Hindlimb muscle (tissue), 1 donor: ENCODE measurements around the gene TTN. TPM values are rescaled to one million over a fixed set of nuclear protein-coding genes. Genes with fewer than 3 reads are reported as not detected.
"Not testable (repeated sequence)": the region's sequence is repeated elsewhere in the genome, so short reads cannot be mapped to it uniquely, and the experiment has no call there.

ENCODE experiments used
- DNase-seq: peaks from one replicate; pipeline ENCODE4 v3.0.0-alpha.2; 2013
- polyA plus RNA-seq: library from polyadenylated mRNA; unstranded; fragments of 120-200 nt; gene quantifications from one replicate; pipeline ENCODE4 v1.2.1, GENCODE V29; 2013; ENCODE audit not compliant: insufficient read length

TTN gene
- polyA plus RNA-seq, 1 donor, result 337 TPM

DNA sequence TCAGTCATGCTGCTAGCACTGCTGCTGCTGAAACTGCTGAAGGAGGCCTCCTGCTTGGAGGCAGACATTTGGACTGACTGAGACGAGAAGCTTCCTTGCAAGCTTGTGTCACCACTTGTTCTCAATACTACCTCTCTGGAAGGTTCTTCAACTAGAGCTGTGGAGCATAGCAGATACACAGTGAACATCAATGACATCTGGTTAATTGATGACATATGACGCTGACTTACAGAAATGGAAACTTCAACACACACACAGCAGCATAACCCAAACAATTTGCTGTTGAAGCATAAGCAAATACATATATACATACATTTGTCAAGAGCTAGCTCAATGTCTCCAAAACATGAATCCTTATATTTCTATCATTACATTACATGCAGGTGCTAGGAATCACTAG, 279.6 kb downstream of the TTN start:
- no peak for DNase-seq

- no peak for DNase-seq
Observed at GRCh38 chr2:178526256-178526655, 281.0 kb downstream of the TTN start.

DNA sequence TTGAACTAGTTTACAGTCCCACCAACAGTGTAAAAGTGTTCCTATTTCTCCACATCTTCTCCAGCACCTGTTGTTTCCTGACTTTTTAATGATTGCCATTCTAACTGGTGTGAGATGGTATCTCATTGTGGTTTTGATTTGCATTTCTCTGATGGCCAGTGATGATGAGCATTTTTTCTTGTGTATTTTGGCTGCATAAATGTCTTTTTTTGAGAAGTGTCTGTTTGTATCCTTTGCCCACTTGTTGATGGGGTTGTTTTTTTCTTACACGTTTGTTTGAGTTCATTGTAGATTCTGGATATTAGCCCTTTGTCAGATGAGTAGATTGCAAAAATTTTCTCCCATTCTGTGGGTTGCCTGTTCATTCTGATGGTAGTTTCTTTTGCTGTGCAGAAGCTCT, 281.8 kb downstream of the TTN start:
- DNase-seq, result not testable (repeated sequence)

DNA sequence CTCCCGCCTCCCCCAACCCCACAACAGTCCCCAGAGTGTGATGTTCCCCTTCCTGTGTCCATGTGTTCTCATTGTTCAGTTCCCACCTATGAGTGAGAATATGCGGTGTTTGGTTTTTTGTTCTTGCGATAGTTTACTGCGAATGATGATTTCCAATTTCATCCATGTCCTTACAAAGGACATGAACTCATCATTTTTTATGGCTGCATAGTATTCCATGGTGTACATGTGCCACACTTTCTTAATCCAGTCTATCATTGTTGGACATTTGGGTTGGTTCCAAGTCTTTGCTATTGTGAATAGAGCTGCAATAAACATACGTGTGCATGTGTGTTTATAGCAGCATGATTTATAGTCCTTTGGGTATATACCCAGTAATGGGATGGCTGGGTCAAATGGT, 282.2 kb downstream of the TTN start:
- DNase-seq, result not testable (repeated sequence)

- DNase-seq, result no peak
Observed at GRCh38 chr2:178523596-178524134, 283.6 kb downstream of the TTN start.

- DNase-seq, result peak; percentile 82
Observed at GRCh38 chr2:178522950-178523595, 284.1 kb downstream of the TTN start.

DNA sequence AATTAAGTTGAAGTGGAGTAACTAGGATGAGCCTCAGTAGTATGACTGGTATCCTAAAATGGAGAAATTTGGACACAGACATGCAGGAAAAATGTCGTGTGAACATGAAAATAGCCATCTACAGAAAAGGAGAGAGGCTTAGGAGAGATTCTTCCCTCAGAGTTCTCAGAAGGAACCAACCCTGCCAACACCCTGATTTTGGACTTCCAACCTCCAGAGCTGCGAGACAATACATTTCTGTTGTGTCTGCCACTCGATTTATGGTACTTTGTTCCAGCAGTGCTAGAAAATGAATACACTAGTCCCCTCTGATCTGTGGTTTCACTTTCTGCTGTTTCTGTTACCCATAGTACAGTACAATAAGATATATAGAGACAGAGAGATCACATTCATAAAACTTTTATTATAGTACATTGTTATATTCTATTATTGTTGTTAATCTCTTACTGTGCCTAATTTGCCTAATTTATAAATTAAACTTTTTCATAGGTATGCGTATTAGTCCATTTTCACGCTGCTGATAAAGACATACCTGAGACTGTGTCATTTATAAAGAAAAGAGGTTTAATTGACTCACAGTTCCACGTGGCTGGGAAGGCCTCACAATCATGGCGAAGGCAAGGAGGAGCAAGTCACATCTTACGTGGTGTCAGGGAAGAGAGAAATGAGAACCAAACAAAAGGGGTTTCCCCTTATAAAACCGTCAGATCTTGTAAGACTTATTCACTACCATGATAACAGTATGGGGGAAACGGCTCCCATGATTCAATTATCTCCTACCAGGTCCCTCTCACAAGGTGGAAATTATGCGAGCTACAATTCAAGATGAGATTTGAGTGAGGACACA, 285.7 kb downstream of the TTN start:
- DNase-seq, result no peak

GRCh38 chr2:178517496-178517895, 289.7 kb downstream of the TTN start:
- no peak for DNase-seq

- DNase-seq, result no peak
Observed at GRCh38 chr2:178514664-178515063, 292.6 kb downstream of the TTN start.

GRCh38 chr2:178513876-178514275, 293.3 kb downstream of the TTN start:
- DNase-seq, result no peak

DNA sequence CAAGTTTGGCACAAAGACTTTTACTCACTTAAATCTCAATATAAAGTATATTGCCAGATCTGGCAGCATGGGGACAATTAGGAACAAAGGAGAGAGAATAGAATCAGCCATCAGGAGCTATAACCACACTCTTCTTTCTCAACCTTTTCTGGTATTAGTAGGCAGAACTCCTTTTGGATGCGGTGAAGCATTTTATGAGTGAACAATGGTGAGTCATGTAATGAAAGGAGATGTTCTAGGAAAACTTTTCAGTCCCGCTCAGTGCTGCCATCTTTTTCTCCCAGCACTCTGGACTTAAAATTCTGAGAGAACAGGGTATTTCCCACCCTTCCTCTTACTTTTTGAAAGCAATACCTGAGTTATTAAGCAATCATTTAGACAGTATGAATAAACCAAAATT, 294.7 kb downstream of the TTN start:
- DNase-seq, result no peak

DNA sequence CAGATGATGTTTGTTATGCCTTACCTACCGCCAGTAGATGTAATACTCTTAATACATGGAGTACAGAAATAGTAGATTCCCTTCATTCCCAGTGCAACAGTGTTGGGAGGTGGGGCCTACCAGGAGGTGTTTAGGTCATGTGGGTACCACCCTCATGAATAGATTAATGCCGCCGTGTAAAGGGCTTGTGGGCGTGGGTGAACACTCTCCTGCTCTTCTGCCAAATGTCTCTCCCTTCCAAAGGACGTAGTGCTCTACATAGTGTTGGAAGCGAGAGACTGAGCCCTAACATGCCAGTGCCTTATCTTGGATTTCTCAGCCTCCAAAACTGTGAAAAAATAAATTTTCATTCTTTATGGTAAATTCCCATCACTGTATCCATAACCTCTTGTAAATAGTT, 296.8 kb downstream of the TTN start:
- DNase-seq, result no peak

- no peak for DNase-seq
Observed at GRCh38 chr2:178508646-178509045, 298.6 kb downstream of the TTN start.

- no peak for DNase-seq
Observed at GRCh38 chr2:178506949-178507348, 300.3 kb downstream of the TTN start.

DNA sequence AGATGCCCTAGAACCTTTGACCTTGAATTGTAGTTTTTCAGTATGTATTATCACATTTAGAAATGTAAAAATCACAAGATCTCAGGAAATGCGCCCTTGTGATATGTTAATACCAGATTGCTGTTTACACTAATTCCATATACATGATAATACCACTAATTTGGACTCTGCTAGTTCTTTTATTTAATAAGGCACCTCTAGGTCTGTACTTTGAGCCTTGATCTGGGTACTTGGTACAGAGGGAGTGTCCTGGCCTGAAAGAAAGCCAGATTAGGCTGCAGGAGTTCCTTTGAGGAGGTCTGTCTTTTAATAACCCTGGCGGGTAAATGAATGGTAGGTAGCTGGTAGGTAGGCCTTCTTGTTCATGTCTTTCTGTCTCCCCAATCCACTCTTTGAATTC, 300.7 kb downstream of the TTN start:
- no peak for DNase-seq

- no peak for DNase-seq
Observed at GRCh38 chr2:178506101-178506500, 301.1 kb downstream of the TTN start.

DNA sequence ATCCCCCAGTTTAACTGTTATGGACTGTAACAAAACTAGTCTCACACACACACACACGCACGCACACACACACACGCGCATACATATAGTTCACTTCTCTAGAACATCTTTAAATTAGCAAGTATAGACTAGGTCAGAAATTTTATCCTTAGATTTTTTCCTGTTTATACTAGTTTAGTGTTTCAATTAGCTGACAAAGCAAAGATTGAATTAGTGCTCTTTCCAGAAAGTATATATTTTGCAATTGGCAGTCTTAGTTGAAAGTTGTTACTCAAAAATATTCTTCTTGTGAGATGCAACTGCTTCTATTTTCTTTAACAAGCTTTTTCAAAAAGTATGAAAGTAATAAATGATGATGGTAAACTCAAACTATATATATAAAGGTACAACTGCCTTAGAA, 304.5 kb downstream of the TTN start:
- DNase-seq, result no peak

- no peak for DNase-seq
Observed at GRCh38 chr2:178499640-178500039, 307.6 kb downstream of the TTN start.

DNA sequence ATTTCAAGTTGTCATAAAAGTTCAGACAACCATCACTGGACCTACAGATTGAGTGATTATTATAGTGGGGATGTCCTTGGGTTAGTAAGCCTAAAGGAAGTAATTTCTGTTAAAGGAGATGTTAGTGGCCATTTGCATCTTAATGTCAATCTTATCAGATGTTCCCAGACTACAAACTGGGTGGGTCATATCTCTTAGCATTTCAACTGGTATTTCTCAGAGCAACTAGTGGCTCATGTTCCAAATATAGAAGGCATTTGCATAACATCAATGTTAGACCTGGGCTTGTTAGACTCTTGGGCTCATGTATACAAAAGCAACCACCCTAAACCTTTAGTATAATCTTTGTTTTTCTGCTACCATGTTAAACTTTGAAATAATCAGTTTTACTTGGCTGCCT, 309.1 kb downstream of the TTN start:
- no peak for DNase-seq

- no peak for DNase-seq
Observed at GRCh38 chr2:178496049-178496448, 311.2 kb downstream of the TTN start.

DNA sequence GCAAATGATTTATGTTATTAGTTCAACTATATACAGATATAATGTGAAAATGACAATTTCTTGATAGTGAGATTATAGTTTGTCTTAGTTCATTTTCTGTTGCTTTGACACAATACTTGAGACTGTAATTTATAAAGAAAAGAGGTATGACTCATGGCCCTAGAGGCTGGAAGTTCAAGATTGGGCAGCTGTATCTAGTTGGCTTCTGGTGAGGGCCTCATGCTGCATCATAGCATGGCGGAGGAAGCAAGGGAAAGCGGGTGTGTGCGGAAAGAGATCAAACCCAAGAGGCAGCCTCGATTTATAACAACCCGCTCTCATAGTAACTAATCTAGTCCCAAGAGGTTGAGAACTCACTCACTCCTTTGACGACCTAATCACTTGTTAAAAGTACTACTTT, 315.6 kb downstream of the TTN start:
- no peak for DNase-seq

DNA sequence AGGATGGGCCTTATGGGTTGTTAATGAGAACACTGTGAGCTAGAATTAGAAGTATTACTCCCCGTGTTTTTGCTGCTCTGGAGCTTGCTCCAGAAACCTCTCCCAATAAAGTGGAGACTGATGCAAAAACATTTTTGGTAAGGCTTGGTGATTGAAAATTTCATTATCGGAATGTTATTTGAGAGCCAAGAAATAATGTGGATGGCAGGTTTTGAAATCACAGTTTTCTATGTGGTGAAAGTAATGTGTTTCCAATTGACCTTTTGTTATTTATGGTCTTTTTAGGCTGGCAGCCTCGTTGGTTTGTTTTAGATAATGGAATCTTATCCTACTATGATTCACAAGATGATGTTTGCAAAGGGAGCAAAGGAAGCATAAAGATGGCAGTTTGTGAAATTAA, 321.9 kb downstream of the TTN start:
- no peak for DNase-seq

- DNase-seq, result no peak
Observed at GRCh38 chr2:178484245-178485041, 322.8 kb downstream of the TTN start.
